Transverse colon (tissue), 4 donors: ENCODE results near the gene MRNIP. TPM values are rescaled to one million over a fixed set of nuclear protein-coding genes. Genes with fewer than 3 reads are reported as not detected.

ENCODE experiments used
- DNase-seq: peaks from one replicate; pipeline ENCODE4 v3.0.0-alpha.2; 2019
- H3K27ac ChIP-seq, 4 donors: fragments of 200-600 bp; sonication (generic); 2 replicates each; pipeline ENCODE4 v1.5.1; 2016 to 2018; ENCODE audit warnings: inconsistent platforms in 4 of 4
- H3K27me3 ChIP-seq: fragments of 200-600 bp; sonication (generic); 2 replicates; pipeline ENCODE4 v1.5.1; 2017; ENCODE audit warnings: inconsistent platforms
- H3K36me3 ChIP-seq, 4 donors: fragments of 200-600 bp; sonication (generic); 2 replicates each; pipeline ENCODE4 v1.5.1; 2017 to 2019; ENCODE audit warnings: inconsistent platforms in 4 of 4
- H3K4me1 ChIP-seq, 4 donors: fragments of 200-600 bp; sonication (generic); 2 replicates each; pipeline ENCODE4 v1.5.1; 2017 to 2020; ENCODE audit warnings: inconsistent platforms in 4 of 4
- H3K4me3 ChIP-seq, 4 donors: fragments of 200-600 bp; sonication (generic); 1 replicate in 1 of 4; 2 replicates in 3 of 4; pipeline versions ENCODE4 v1.5.1 to v1.6.1; 2017 to 2019; ENCODE audit warnings: inconsistent platforms in 4 of 4
- H3K9me3 ChIP-seq, 2 donors: fragments of 200-600 bp; sonication (generic); 2 replicates each; pipeline ENCODE4 v1.5.1; 2017 to 2019; ENCODE audit warnings: inconsistent platforms in 2 of 2
- CTCF ChIP-seq, 5 experiments: fragments of 200-600 bp in 3 of 5; fragments of 450-650 bp in 2 of 5; sonication (generic) in 3 of 5; IDR thresholded peaks; 1 replicate in 2 of 5; 2 replicates in 3 of 5; pipeline ENCODE4 v1.5.1; 2016 to 2017; ENCODE audit warnings: antibody characterized with exemption in 5 of 5, inconsistent platforms in 3 of 5, mild to moderate bottlenecking in 2 of 5, moderate library complexity in 1 of 5
- EP300 ChIP-seq: sonication (generic); formaldehyde crosslinking; IDR thresholded peaks from one replicate; pipeline ENCODE4 v1.6.1; 2017; ENCODE audit warnings: antibody characterized with exemption, low read depth
- POLR2A ChIP-seq: fragments of 450-650 bp; IDR thresholded peaks from one replicate; pipeline ENCODE4 v1.6.1; 2016; ENCODE audit warnings: antibody characterized with exemption, mild to moderate bottlenecking, moderate library complexity
- POLR2AphosphoS5 ChIP-seq, 3 donors: sonication (generic); formaldehyde crosslinking; IDR thresholded peaks; one replicate each; pipeline ENCODE4 v1.6.1; 2016; ENCODE audit warnings: antibody characterized with exemption in 3 of 3
- WGBS, 2 donors: methylation state at CpG; one replicate each; pipeline ENCODE4 v1.1.5; 2018; ENCODE audit warnings: low coverage in 1 of 2; 5-methylcytosine and 5-hydroxymethylcytosine counted together
- in situ Hi-C, 4 donors: fragments of 200-750 bp; cut with MboI; loops; one replicate each; pipeline versions ENCODE4 v1.15.0 to v1.15.1; 2017; ENCODE audit warnings: low sequenced_read_pairs in 3 of 4, low pct_ligation_motif_present in 1 of 4, low pct_unique_long_range_greater_than_20kb in 1 of 4
- intact Hi-C: fragments of 100-400 bp; cut with DNase I; formaldehyde crosslinking; loops from one replicate; pipeline ENCODE4 v1.15.1; 2023; ENCODE audit warnings: low total_unique reads
- total RNA-seq, 4 donors: library from RNA; depleted of rRNA; stranded (reverse); fragments of >200 nt; gene quantifications; one replicate each; pipeline ENCODE4 v1.1.0, GENCODE V29; 2016

MRNIP gene
- total RNA-seq, 4 donors from 2014 or later = 24.7 to 124 (median 42.9) TPM

- H3K27ac ChIP-seq = no peak overlapping the region
- WGBS, 2 donors = 95% methylated on average over 27 of the region's 27 CpGs; no CpG with 5 or more reads in 1 of the 2 donors
- no peak for DNase-seq
- H3K27me3 ChIP-seq = no peaks in the 10 kb centered on the region
- no peaks in the 10 kb centered on the region for H3K9me3 ChIP-seq
- intact Hi-C loops (no loop called here), in situ Hi-C loops (no loop called here)
- H3K36me3 ChIP-seq = no peaks in the 10 kb centered on the region
- no peak overlapping the region for H3K4me3 ChIP-seq
- TF ChIP-seq POLR2A (no peak), POLR2AphosphoS5 (IDR thresholded peaks at IDR 0.05) (no peak), CTCF (IDR thresholded peaks at IDR 0.05) (no peak)
- peaks cover 5 to 24% (median 20%) of the 10 kb centered on the region in 4 donors for H3K4me1 ChIP-seq
Observed at GRCh38 chr5:179812135-179812825, 46.3 kb downstream of the MRNIP start.

- Histone ChIP-seq H3K36me3 (no peaks in the 10 kb centered on the region), H3K4me1 (peaks cover 40 to 55% (median 47%) of the 10 kb centered on the region in 4 donors), H3K27ac (peak within 1 kb of the TSS; percentile 96 to 100 (median 99)), H3K4me3 (peak within 1 kb of the TSS; percentile 69 to 98 (median 90)), H3K27me3 (no peaks in the 10 kb centered on the region), H3K9me3 (no peaks in the 10 kb centered on the region)
- peak; percentile 87 for DNase-seq
- peak; percentile 71 to 95 (median 89) for TF ChIP-seq POLR2AphosphoS5 (IDR thresholded peaks at IDR 0.05)
- peak; percentile 0 for TF ChIP-seq POLR2A
- no peak for TF ChIP-seq EP300
- 1% methylated on average over 34 of the region's 108 CpGs; no CpG with 5 or more reads in 1 of the 2 donors for WGBS, 2 donors
- in situ Hi-C loops = no loop called here
- intact Hi-C loops = loop anchor here (2.0 to 5.0 kb wide), 2 partner anchors 14 to 74 kb away; partner anchors contain the start of genes MAML1 and SQSTM1
Observed at GRCh38 chr5:179806250-179807048, 52.2 kb downstream of the MRNIP start, which contains the start of gene MGAT4B. MGAT4B (minus strand) TSS chr5:179806866; CDS start chr5:179806583, 283 bp downstream.

- 1% methylated on average over 46 of the region's 65 CpGs; no CpG with 5 or more reads in 1 of the 2 donors for WGBS, 2 donors
Observed at GRCh38 chr5:179805529-179806249, 52.9 kb downstream of the MRNIP start.

GRCh38 chr5:179805070-179805528 lies 53.5 kb downstream of the MRNIP start:
- peak; percentile 87 for DNase-seq
- Histone ChIP-seq H3K4me3 (peak overlapping the region; percentile 69 to 93 (median 88)), H3K36me3 (peaks cover 0 to 12% (median 7%) of the 10 kb centered on the region in 4 donors), H3K27ac (peak overlapping the region; percentile 96 to 100 (median 99)), H3K4me1 (peaks cover 40 to 55% (median 47%) of the 10 kb centered on the region in 4 donors), H3K27me3 (no peaks in the 10 kb centered on the region), H3K9me3 (no peaks in the 10 kb centered on the region)
- intact Hi-C loops = loop anchor here (5.0 kb wide), 1 partner anchor 73 kb away; the partner anchor contains the start of gene MAML1
- WGBS, 2 donors = 46% methylated on average over 9 of the region's 9 CpGs; no CpG with 5 or more reads in 1 of the 2 donors
- TF ChIP-seq POLR2A = peak; percentile 89
- no peak for TF ChIP-seq EP300
- TF ChIP-seq CTCF (IDR thresholded peaks at IDR 0.05) = no peak
- TF ChIP-seq POLR2AphosphoS5 (IDR thresholded peaks at IDR 0.05) = peak; percentile 50 to 89 (median 80)
- in situ Hi-C loops = no loop called here

More at GRCh38 chr5:179805529-179806249, 52.9 kb downstream of the MRNIP start:
- peaks cover 40 to 55% (median 47%) of the 10 kb centered on the region in 4 donors for H3K4me1 ChIP-seq
- no peaks in the 10 kb centered on the region for H3K27me3 ChIP-seq
- in situ Hi-C loops = no loop called here
- no peak for TF ChIP-seq POLR2AphosphoS5 (IDR thresholded peaks at IDR 0.05)
- peak; percentile 5 for TF ChIP-seq POLR2A
- H3K36me3 ChIP-seq = peaks cover 0 to 6% (median 6%) of the 10 kb centered on the region in 4 donors
- intact Hi-C loops = loop anchor here (2.0 to 5.0 kb wide), 2 partner anchors 15 to 73 kb away; partner anchors contain the start of genes MAML1 and SQSTM1
- no peak for DNase-seq
- H3K9me3 ChIP-seq = no peaks in the 10 kb centered on the region
- H3K27ac ChIP-seq = peak overlapping the region; percentile 96 to 100 (median 99)
- peak overlapping the region; percentile 69 to 93 (median 88) for H3K4me3 ChIP-seq
